ENCODE results near the gene OLA1. TPM values are rescaled to one million over a fixed set of nuclear protein-coding genes. Genes with fewer than 3 reads are reported as not detected.

The OLA1 gene
- total RNA-seq, 1 donor from 2014 or later, result 43.6 TPM

DNA sequence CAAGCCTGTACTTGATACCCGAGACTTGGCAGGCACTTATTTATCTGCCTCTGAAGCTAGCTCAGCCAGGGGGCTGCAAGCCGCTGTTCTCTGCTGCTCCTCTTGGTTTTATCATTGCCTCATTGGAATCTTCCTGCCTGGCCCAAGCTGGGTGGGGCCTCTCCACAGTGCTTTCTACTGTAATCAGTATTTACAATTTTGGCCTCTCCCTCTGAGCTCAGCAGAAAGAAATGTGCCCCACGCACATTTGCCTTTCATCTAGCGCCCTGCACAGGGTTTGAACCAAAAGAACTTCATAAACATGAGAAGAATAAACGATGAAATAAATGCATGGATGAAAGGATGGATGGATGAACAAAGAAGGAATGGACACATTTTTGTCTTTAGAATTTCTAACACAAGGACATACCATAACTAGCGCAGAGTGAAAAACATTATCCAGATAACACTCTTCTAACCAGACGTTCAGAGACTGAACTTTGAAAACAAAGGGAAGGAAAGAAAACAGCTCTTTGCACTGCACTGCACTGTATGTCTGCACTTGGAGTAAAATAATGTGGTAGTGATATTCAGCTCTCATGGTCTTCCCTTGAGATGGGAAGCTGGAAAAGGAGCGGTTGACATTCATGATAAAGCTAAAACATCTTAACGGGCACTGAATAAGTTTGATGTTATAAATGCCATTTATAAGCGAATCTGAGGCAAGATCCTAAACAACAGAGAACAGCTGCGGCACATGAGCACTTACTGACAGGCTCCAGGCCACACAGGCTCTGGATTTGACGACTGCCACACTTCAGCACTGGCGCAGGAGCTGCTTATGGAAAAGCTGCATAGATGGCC is 196.4 kb downstream of the OLA1 start:
- DNase-seq (ENCODE audit: low spot score) (no peak), ATAC-seq (peak; percentile 87)
- intact Hi-C loops (cut with DNase I), result no loop called here

GRCh38 chr2:174051068-174051467 is 197.3 kb downstream of the OLA1 start:
- ATAC-seq (no peak), DNase-seq (ENCODE audit: low spot score) (no peak)
- intact Hi-C loops (cut with DNase I), result no loop called here

DNA sequence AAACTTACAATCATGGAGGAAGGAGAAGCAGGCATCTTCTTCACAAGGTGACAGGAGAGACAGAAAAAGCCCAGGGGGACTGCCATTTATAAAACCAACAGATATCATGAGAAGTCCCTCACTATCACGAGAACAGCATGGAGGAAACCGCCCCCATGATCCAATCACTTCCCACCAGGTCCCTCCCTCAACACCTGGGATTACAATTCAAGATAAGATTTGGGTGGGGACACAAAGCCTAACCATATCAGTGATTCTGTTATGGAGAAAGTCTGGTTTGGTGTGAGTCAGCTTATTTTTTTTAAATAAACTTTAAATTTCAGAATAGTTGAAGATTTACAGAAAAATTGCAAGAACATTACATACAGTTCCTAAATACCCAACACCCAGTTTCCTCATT is 198.4 kb downstream of the OLA1 start:
- DNase-seq (ENCODE audit: low spot score) (no peak), ATAC-seq (no peak)
- intact Hi-C loops (cut with DNase I), result no loop called here

DNA sequence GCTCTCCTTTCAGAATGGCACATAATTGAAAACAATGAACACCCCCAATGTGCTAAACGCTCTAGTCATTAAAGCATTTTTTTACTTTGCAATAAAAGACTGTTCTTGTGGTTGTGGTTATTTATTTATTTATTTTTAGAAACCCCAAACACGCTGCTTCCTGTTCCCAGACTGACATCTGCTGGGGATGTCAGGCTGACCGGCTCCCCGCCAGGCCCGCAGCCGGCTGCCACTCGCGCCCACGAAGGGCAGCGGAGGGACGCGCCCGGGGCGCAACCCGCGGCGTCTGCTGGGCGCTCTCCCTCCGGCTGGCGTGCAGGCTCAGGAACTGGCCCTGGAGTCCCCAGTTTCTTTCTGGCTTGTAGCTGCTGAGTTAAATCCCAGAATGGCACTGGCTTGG is 200.1 kb downstream of the OLA1 start:
- intact Hi-C loops (cut with DNase I), result no loop called here
- ATAC-seq, result no peak
- no peak for DNase-seq (ENCODE audit: low spot score)

- intact Hi-C loops (cut with DNase I), result no loop called here
- ATAC-seq, result no peak
- no peak for DNase-seq (ENCODE audit: low spot score)
These were observed 200.6 kb downstream of the OLA1 start for GRCh38 chr2:174047746-174048145.

DNA sequence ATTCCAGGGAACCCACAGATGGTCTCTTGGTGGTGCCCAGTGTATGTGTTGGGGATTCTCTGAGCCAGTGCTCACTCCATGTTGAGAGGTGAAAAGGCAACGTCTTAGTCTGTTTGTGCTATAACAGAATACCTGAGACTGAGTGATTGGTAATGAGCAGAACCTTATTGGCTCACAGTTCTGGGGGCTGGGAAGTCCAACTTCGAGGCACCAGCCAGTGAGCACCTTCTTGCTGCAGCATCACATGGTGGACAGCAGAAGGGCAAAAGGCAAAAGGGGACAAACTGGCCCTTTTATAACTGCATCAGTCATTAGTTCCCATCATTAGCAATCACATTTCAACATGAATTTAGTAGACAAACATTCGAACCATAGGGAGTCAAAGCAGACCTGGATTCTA is 202.2 kb downstream of the OLA1 start:
- intact Hi-C loops (cut with DNase I), result no loop called here
- ATAC-seq, result no peak
- no peak for DNase-seq (ENCODE audit: low spot score)

GRCh38 chr2:174044556-174044955 is 203.8 kb downstream of the OLA1 start:
- ATAC-seq (no peak), DNase-seq (ENCODE audit: low spot score) (no peak)
- intact Hi-C loops (cut with DNase I), result no loop called here

DNA sequence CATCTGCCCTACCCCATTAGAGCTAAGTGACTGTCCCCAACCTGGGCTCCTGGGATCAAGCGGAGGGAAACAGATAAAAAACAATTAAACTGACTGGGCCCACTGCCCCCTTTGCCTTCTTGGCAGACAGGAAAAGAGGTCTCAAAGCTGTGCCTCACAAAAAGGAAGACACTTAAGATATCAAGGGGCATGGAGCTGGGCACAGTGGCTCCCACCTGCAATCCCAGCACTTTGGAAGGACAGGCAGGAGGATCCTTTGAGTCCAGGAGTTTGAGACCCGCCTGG is 208.0 kb downstream of the OLA1 start:
- ATAC-seq (no peak), DNase-seq (ENCODE audit: low spot score) (no peak)
- intact Hi-C loops (cut with DNase I), result no loop called here

DNA sequence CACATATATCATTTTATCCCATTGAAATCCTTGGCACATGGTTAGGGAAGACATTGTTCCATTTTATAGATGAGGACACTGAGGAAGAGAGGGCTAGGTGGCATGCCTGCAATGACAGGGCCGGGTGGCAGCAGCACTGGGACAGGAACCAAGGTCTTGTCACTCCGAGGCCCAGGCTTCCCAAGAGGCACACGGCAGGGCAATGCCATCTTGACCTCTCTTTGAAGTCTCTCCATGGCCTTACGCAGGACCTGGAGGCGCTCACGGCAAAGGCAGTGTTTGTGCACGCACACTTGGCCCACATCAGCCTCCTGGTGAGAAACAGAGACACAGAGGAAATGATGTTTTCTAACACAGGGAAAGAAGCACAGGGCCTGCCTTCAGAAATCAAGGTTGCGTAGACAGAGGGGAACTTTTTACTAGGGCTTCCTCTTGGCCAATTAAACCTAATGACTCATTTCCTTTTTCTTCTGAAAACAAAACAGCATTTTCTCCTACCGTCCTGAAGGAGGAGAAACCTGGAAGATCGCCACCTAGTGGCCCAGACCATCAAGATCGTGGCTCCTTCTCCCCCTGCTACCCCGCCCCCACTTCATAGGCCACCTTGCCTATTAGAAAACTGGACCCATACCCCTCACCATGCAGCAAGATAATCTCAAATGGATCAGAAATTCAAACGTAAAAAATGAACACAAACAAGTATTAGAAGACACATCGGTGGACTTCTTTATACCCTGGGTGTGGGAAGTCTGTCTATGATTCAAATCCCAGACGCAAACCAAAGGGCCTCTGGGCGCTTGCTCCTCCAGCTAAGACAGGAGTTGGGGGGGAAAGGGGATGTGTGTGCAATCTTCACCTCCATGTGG is 208.5 kb downstream of the OLA1 start:
- intact Hi-C loops (cut with DNase I), result no loop called here
- DNase-seq (ENCODE audit: low spot score), result peak; percentile 95
- ATAC-seq, result peak; percentile 93

DNA sequence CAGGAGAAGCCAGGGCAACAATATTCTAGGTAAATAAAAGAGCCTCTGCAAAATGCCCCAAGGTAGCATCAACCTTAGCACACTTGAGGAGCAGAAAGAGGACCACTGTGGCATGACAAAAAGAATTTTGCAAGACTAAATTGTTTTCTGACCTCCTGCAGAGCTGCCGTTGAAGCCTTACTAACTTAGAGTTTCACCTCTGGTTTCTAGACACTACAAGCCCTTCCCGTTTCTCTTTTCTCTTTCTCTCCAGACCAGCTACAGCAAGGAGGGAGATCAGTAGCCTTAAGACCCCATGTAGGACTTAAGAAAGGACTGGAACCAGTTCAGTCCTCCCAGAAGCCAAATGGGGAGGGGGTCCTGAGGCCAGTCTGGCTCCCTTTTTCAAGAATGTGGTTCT is 209.9 kb downstream of the OLA1 start:
- intact Hi-C loops (cut with DNase I), result no loop called here
- no peak for DNase-seq (ENCODE audit: low spot score)
- no peak for ATAC-seq

DNA sequence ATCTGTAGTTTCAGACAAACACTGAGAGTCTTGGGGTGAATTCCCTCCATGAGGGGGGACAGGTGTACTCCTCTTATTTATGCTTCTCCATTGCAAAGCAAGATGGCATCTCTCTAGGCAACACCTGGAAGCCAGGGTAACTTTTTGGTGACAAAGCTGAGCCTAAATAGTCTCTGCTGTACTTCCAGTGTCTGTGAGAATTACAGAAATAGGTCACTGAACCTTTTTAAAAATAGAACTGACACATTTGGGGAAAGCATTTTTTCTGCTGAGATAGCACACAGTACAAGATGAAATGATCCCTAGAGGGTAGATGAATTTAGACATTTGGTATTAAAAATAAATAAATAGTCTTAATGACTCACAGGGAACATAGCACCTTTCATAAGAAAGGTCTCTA is 211.5 kb downstream of the OLA1 start:
- intact Hi-C loops (cut with DNase I), result no loop called here
- DNase-seq (ENCODE audit: low spot score) (no peak), ATAC-seq (no peak)

GRCh38 chr2:174035981-174036742 is 212.2 kb downstream of the OLA1 start:
- intact Hi-C loops (cut with DNase I), result no loop called here
- ATAC-seq (peak; percentile 41), DNase-seq (ENCODE audit: low spot score) (no peak)

GRCh38 chr2:174035117-174035635 is 213.2 kb downstream of the OLA1 start:
- no peak for ATAC-seq
- no peak for DNase-seq (ENCODE audit: low spot score)
- intact Hi-C loops (cut with DNase I), result no loop called here

DNA sequence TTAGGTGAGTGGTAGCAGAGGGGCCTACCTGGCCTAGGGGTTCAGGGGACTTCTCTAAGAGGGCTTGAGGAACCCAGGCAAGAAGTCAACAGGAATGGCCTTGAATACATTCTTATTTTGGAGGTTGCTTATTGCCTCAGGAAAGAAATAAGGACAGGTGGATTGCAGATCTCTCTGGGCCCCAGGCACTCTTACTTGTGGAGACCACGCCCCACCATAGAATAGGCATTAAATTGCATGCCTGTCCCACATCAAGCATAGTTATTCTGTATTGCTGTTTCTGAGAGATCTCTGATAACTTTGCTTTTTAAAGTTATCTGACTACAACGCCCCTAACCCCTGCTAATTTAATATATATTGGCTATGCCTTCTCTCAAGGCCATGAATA is 215.2 kb downstream of the OLA1 start:
- no peak for ATAC-seq
- DNase-seq (ENCODE audit: low spot score), result no peak
- intact Hi-C loops (cut with DNase I), result no loop called here

- intact Hi-C loops (cut with DNase I), result no loop called here
- no peak for DNase-seq (ENCODE audit: low spot score)
- no peak for ATAC-seq
These were observed 217.1 kb downstream of the OLA1 start for GRCh38 chr2:174031226-174031625.

GRCh38 chr2:174028935-174029334 is 219.4 kb downstream of the OLA1 start:
- no peak for ATAC-seq
- no peak for DNase-seq (ENCODE audit: low spot score)
- intact Hi-C loops (cut with DNase I), result no loop called here

GRCh38 chr2:174027956-174028355 is 220.4 kb downstream of the OLA1 start:
- intact Hi-C loops (cut with DNase I), result no loop called here
- ATAC-seq (no peak), DNase-seq (ENCODE audit: low spot score) (no peak)

DNA sequence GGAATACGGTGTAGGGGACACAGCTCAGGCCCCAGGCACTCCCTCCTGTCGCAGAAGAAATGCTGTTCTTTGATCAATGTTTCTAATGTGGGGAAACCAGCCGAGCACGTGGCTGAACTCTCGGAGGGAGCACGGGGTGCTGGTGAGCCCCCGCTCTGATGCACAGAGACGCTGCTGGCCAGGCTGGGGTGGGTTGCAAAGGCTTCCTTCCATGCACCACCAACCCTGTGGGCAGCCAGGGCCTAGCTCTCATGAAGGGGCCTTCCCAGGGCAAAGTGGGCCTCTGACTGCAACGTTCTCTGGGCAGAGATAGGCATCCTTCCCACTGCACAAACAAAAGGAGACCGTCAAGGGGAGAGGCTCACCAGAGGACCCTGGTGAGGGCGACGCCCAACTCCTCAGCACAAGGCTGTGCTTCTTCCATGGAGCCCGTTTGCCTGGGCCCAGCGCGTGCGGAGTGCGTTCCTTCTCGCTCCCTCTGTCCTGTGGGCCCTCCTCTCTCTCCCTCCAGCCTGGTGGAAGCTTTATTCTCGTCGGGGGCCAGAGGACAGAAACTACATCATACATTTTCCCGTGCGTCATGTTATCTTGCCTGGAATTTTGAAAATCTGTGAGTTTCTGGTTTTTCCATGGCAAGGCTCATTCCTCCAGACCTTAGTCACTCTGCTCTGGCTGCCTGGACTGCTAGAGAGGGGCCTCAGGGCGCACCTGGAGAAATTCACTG is 222.0 kb downstream of the OLA1 start:
- intact Hi-C loops (cut with DNase I), result no loop called here
- DNase-seq (ENCODE audit: low spot score), result no peak
- no peak for ATAC-seq
